NCI-H2196 (cell line): ENCODE results near the gene AMTN.

Experiments
- DNase-seq: peaks from one replicate; lab custom pipeline; 2025; ENCODE audit not compliant: unreplicated experiment; lab: John Stamatoyannopoulos, UW

The AMTN gene

GRCh38 chr4:70559211-70559830, 41.0 kb downstream of the AMTN start:
- DNase-seq, result peak; percentile 39

- no peak for DNase-seq
Observed at GRCh38 chr4:70559924-70560323, 41.6 kb downstream of the AMTN start.

GRCh38 chr4:70564033-70564432, 45.7 kb downstream of the AMTN start:
- peak; percentile 27 for DNase-seq

GRCh38 chr4:70570796-70571195, 52.4 kb downstream of the AMTN start:
- no peak for DNase-seq

GRCh38 chr4:70571772-70572171, 53.4 kb downstream of the AMTN start:
- DNase-seq, result no peak

GRCh38 chr4:70575964-70576363, 57.6 kb downstream of the AMTN start:
- DNase-seq, result no peak

- no peak for DNase-seq
Observed at GRCh38 chr4:70577220-70577927, 59.0 kb downstream of the AMTN start.

GRCh38 chr4:70581980-70582379, 63.6 kb downstream of the AMTN start:
- no peak for DNase-seq
